ENCODE data around the gene MICALL1.

The MICALL1 gene

GRCh38 chr22:37896181-37896592 lies 9.9 kb upstream of the MICALL1 start:
- no peaks in the 10 kb centered on the region for H4K20me1 ChIP-seq (ENCODE audit: insufficient read depth)
- H3K4me1 ChIP-seq (ENCODE audit: low read depth, poor library complexity, severe bottlenecking), result no peaks in the 10 kb centered on the region
- H3K9ac ChIP-seq, result no peak overlapping the region
- no peaks in the 10 kb centered on the region for H3K27me3 ChIP-seq (ENCODE audit: insufficient read depth, low read depth)
- TF ChIP-seq CTCF (conservative IDR thresholded peaks at IDR 0.05; ENCODE audit: low read depth, low read length), result no peak
- H3K79me2 ChIP-seq (ENCODE audit: insufficient read depth, low read depth), result no peaks in the 10 kb centered on the region
- no peak overlapping the region for H3K4me2 ChIP-seq
- H3K27ac ChIP-seq, result no peak overlapping the region
- no peak overlapping the region for H3K4me3 ChIP-seq (IDR thresholded peaks at IDR 0.05; ENCODE audit: insufficient read depth, low read depth, low read length)
- H3K36me3 ChIP-seq (ENCODE audit: insufficient read depth), result no peaks in the 10 kb centered on the region
- H2AFZ ChIP-seq (ENCODE audit: low read depth), result no peak overlapping the region

GRCh38 chr22:37896939-37897338 lies 9.2 kb upstream of the MICALL1 start:
- Histone ChIP-seq H3K4me2 (no peak overlapping the region), H3K27me3 (ENCODE audit: insufficient read depth, low read depth) (no peaks in the 10 kb centered on the region), H3K79me2 (ENCODE audit: insufficient read depth, low read depth) (no peaks in the 10 kb centered on the region), H3K4me1 (ENCODE audit: low read depth, poor library complexity, severe bottlenecking) (no peaks in the 10 kb centered on the region), H3K4me3 (IDR thresholded peaks at IDR 0.05; ENCODE audit: insufficient read depth, low read depth, low read length) (no peak overlapping the region), H2AFZ (ENCODE audit: low read depth) (no peak overlapping the region), H4K20me1 (ENCODE audit: insufficient read depth) (no peaks in the 10 kb centered on the region), H3K9ac (no peak overlapping the region), H3K27ac (no peak overlapping the region), H3K36me3 (ENCODE audit: insufficient read depth) (no peaks in the 10 kb centered on the region)
- TF ChIP-seq CTCF (conservative IDR thresholded peaks at IDR 0.05; ENCODE audit: low read depth, low read length), result no peak

DNA sequence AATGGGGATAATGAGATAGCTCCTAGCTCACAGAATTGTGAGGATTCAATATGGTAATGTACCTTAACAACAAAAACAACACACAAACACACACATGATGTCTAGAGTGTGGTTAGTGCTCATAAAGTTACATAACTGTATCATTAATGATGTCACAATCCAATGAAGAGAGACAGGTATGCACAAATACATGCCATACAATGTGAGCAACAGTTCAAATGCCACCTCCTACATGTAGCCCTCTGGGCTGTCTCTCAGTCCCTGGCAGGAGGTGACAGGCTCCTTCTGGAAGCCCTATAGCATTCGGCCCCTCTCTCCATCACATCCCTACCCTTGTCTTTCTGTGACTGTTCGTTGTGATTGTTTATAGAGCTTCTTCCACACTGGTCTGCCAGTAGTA lies 8.3 kb upstream of the MICALL1 start:
- Histone ChIP-seq H2AFZ (ENCODE audit: low read depth) (no peak overlapping the region), H3K9ac (no peak overlapping the region), H3K27ac (no peak overlapping the region), H3K4me1 (ENCODE audit: low read depth, poor library complexity, severe bottlenecking) (no peaks in the 10 kb centered on the region), H3K4me2 (no peak overlapping the region), H4K20me1 (ENCODE audit: insufficient read depth) (no peaks in the 10 kb centered on the region), H3K4me3 (IDR thresholded peaks at IDR 0.05; ENCODE audit: insufficient read depth, low read depth, low read length) (no peak overlapping the region), H3K79me2 (ENCODE audit: insufficient read depth, low read depth) (no peaks in the 10 kb centered on the region), H3K36me3 (ENCODE audit: insufficient read depth) (no peaks in the 10 kb centered on the region), H3K27me3 (ENCODE audit: insufficient read depth, low read depth) (no peaks in the 10 kb centered on the region)
- no peak for TF ChIP-seq CTCF (conservative IDR thresholded peaks at IDR 0.05; ENCODE audit: low read depth, low read length)

- Histone ChIP-seq H4K20me1 (ENCODE audit: insufficient read depth) (no peaks in the 10 kb centered on the region), H3K4me1 (ENCODE audit: low read depth, poor library complexity, severe bottlenecking) (no peaks in the 10 kb centered on the region), H3K27me3 (ENCODE audit: insufficient read depth, low read depth) (no peaks in the 10 kb centered on the region), H3K9ac (no peak overlapping the region), H3K36me3 (ENCODE audit: insufficient read depth) (no peaks in the 10 kb centered on the region), H3K79me2 (ENCODE audit: insufficient read depth, low read depth) (no peaks in the 10 kb centered on the region), H3K4me3 (IDR thresholded peaks at IDR 0.05; ENCODE audit: insufficient read depth, low read depth, low read length) (no peak overlapping the region), H3K27ac (no peak overlapping the region), H2AFZ (ENCODE audit: low read depth) (no peak overlapping the region), H3K4me2 (no peak overlapping the region)
- TF ChIP-seq CTCF (conservative IDR thresholded peaks at IDR 0.05; ENCODE audit: low read depth, low read length), result no peak
Observed at GRCh38 chr22:37898441-37899181, 7.5 kb upstream of the MICALL1 start.

Measured in KMS-11 (cell line).